GM12801 (cell line): ENCODE data around the gene SKIL.

ENCODE experiments used
- CTCF ChIP-seq: IDR thresholded peaks from one replicate; pipeline ENCODE4 v1.5.1; 2011; ENCODE audit warnings: control low read depth; ENCODE audit not compliant: insufficient read length; ENCODE audit errors: extremely low read depth

SKIL gene

GRCh38 chr3:170437696-170438407, 80.3 kb downstream of the SKIL start:
- no peak for TF ChIP-seq CTCF

DNA sequence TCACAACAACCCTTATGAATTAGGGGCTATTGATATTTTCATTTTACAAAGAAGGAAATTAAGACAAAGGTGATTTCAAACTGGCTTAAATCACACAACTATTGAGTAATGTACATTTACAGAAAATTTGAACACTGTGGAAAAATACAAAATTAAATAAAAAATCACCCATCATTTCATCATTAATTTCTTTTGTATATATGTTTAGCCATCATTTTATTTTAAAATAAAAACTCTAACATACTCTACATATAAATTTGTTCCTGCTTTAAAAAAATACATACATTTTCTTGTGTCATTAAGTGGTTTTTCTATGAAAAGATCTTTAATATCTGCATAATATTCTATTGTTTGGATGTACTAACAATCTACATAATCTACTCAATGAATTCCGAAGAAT, 81.3 kb downstream of the SKIL start:
- TF ChIP-seq CTCF, result no peak

DNA sequence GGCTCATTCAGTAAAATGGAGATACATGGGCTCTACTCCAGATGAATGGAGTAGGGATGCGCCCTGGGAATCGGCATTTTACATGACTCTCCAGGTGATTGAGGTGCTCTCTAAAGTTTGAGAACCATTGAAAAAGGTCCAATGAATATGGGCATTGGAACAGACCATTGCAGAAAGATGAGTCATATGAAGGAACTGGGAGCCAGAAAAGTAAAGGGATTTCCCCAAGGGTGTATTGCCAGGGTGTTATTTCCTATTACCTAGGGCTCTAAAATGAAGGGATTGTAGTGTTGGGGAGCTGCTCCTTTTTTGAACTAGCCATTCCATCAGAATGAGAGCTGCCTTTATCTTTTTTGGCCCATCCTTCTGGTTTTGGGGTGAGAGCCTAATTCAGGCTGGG, 82.8 kb downstream of the SKIL start:
- no peak for TF ChIP-seq CTCF

DNA sequence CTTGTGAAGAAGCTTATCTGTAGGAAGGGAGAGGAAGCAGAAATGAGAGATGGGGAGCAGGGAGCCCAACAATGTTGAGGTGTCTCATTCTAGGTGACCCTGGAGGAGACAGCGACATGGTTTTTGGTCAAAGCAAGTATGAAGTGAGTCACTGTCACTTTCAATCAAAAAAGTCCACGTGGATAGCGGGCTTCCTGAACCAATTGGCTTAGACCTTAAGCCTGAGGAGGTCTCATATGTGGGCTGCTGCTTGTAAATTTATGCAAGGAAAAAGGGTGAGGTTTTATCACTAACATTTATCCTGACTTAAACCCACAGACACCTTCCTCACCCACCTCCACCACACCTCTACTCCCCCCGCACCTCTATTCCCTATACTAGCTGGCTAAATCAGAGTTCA, 83.9 kb downstream of the SKIL start:
- TF ChIP-seq CTCF, result no peak

- TF ChIP-seq CTCF, result no peak
Measured at GRCh38 chr3:170442947-170443346, 85.4 kb downstream of the SKIL start.

DNA sequence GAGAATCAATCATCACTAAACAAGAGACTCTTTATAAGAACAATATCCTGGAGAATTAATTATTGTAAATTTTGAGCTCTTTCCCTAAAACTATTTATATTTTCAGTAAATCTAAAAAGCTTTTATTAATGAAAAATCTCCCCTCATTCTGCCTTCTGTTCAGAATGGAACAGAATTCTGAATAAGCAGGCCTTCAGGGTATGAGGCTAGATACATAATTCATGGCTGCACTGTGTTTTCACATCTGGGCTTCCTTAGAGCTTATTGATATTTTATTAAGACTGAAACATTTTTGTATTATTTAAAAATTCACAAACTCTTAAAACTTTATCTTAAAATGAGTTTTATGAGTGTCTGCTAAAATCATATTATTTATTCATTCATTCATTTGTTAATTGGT, 85.9 kb downstream of the SKIL start:
- TF ChIP-seq CTCF, result no peak
